WTC11 (cell line): ENCODE measurements around the gene CCM2. TPM values are rescaled to one million over a fixed set of nuclear protein-coding genes. Genes with fewer than 3 reads are reported as not detected.
A peak's percentile ranks its signal among the peaks of the same experiment; 100 is the strongest.

ENCODE experiments used
- ATAC-seq: fragments of 200-7000 bp; cut with Tn5 transposase; 2 replicates; pipeline ENCODE4 v1.10.0; 2021; ENCODE audit warnings: mild to moderate bottlenecking, moderate library complexity
- CTCF ChIA-PET: fragments of 300-600 bp; sonication (Branson Sonifier 250); formaldehyde crosslinking; loops from one replicate; lab custom pipeline; 2021; ENCODE audit warnings: antibody characterized with exemption; lab: Charles Lee
- POLR2A ChIA-PET: fragments of 350-600 bp; sonication (Branson Sonifier 250); formaldehyde crosslinking; loops from one replicate; lab custom pipeline; 2021; ENCODE audit warnings: antibody characterized with exemption; lab: Charles Lee
- DNase-seq: peaks from one replicate; pipeline ENCODE4 v3.0.0; 2021; ENCODE audit warnings: low spot score
- H3K27ac Mint-ChIP-seq: 2 replicates; pipeline ENCODE4 v1.8.0; 2021; ENCODE audit warnings: mixed read lengths
- H3K27me3 Mint-ChIP-seq: 2 replicates; pipeline ENCODE4 v1.8.0; 2021; ENCODE audit warnings: low read depth, mild to moderate bottlenecking, moderate library complexity, mixed read lengths
- H3K36me3 Mint-ChIP-seq: 2 replicates; pipeline ENCODE4 v1.8.0; 2021; ENCODE audit warnings: mixed read lengths
- H3K4me1 Mint-ChIP-seq: 2 replicates; pipeline ENCODE4 v1.8.0; 2022; ENCODE audit warnings: mixed read lengths
- H3K4me3 Mint-ChIP-seq: 2 replicates; pipeline ENCODE4 v1.8.0; 2021; ENCODE audit warnings: mild to moderate bottlenecking, moderate library complexity, mixed read lengths
- H3K9me3 Mint-ChIP-seq: 2 replicates; pipeline ENCODE4 v1.8.0; 2021; ENCODE audit warnings: mixed read lengths
- EMX1 ChIP-seq: fragments of 250-450 bp; sonication (Bioruptor Pico); IDR thresholded peaks from 2 replicates; pipeline ENCODE4 v1.8.0; 2021; ENCODE audit warnings: mild to moderate bottlenecking
- FOXJ3 ChIP-seq: sonication (generic); formaldehyde crosslinking; IDR thresholded peaks from 2 replicates; pipeline ENCODE4 v1.9.0; 2021; ENCODE audit warnings: missing genetic modification reagents, mild to moderate bottlenecking, borderline replicate concordance
- FOXP1 ChIP-seq: sonication (generic); formaldehyde crosslinking; IDR thresholded peaks from 2 replicates; pipeline ENCODE4 v1.8.0; 2022; ENCODE audit warnings: missing genetic modification reagents, mild to moderate bottlenecking, moderate library complexity, borderline replicate concordance
- GABPB1 ChIP-seq: sonication (generic); formaldehyde crosslinking; IDR thresholded peaks from 2 replicates; pipeline ENCODE4 v1.8.1; 2023; ENCODE audit warnings: mild to moderate bottlenecking, missing genetic modification reagents
- GRHL2 ChIP-seq: fragments of 250-450 bp; sonication (Bioruptor Pico); IDR thresholded peaks from 2 replicates; pipeline ENCODE4 v1.8.0; 2022; ENCODE audit warnings: mild to moderate bottlenecking, moderate library complexity; ENCODE audit not compliant: insufficient replicate concordance, severe bottlenecking
- IRF2 ChIP-seq: sonication (generic); formaldehyde crosslinking; IDR thresholded peaks from 2 replicates; pipeline ENCODE4 v1.8.0; 2022; ENCODE audit warnings: low read depth, missing genetic modification reagents, borderline replicate concordance
- JAZF1 ChIP-seq: fragments of 250-450 bp; sonication (Bioruptor Pico); IDR thresholded peaks from 2 replicates; pipeline ENCODE4 v1.9.0; 2021; ENCODE audit warnings: moderate library complexity, mild to moderate bottlenecking, inconsistent platforms
- NR2C2 ChIP-seq: sonication (generic); formaldehyde crosslinking; IDR thresholded peaks from 2 replicates; pipeline ENCODE4 v1.8.0; 2022; ENCODE audit warnings: mild to moderate bottlenecking, missing genetic modification reagents
- OVOL2 ChIP-seq: fragments of 250-450 bp; sonication (Bioruptor Pico); IDR thresholded peaks from 2 replicates; pipeline ENCODE4 v1.9.0; 2021; ENCODE audit warnings: mild to moderate bottlenecking, borderline replicate concordance
- RELA ChIP-seq: sonication (generic); formaldehyde crosslinking; IDR thresholded peaks from 2 replicates; pipeline ENCODE4 v1.8.1; 2022; ENCODE audit warnings: missing genetic modification reagents, mild to moderate bottlenecking, borderline replicate concordance
- RORB ChIP-seq: fragments of 250-450 bp; sonication (Bioruptor Pico); IDR thresholded peaks from 2 replicates; pipeline ENCODE4 v1.9.0; 2021; ENCODE audit warnings: mild to moderate bottlenecking
- SMAD4 ChIP-seq: sonication (generic); formaldehyde crosslinking; IDR thresholded peaks from 2 replicates; pipeline ENCODE4 v1.8.0; 2022; ENCODE audit warnings: mild to moderate bottlenecking, missing genetic modification reagents
- TEAD1 ChIP-seq: sonication (generic); formaldehyde crosslinking; IDR thresholded peaks from 2 replicates; pipeline ENCODE4 v1.8.0; 2022; ENCODE audit warnings: mild to moderate bottlenecking, missing genetic modification reagents
- ZNF138 ChIP-seq: sonication (generic); formaldehyde crosslinking; conservative IDR thresholded peaks from 2 replicates; pipeline ENCODE4 v1.8.1; 2022; ENCODE audit warnings: mild to moderate bottlenecking, moderate library complexity, missing genetic modification reagents
- ZNF317 ChIP-seq: sonication (generic); formaldehyde crosslinking; IDR thresholded peaks from 2 replicates; pipeline ENCODE4 v1.8.1; 2023; ENCODE audit warnings: low read depth, mild to moderate bottlenecking, moderate library complexity, missing genetic modification reagents, borderline replicate concordance
- ZNF396 ChIP-seq: fragments of 250-450 bp; sonication (Bioruptor Pico); IDR thresholded peaks from 2 replicates; pipeline ENCODE4 v1.8.0; 2021; ENCODE audit warnings: mild to moderate bottlenecking, moderate library complexity, borderline replicate concordance
- total RNA-seq: library from RNA; stranded (reverse); gene quantifications from 3 replicates; pipeline ENCODE4 v1.2.3, GENCODE V29; 2021
- TF ChIP-seq, protein P1 (sequence below): sonication (generic); formaldehyde crosslinking; IDR thresholded peaks from 2 replicates; pipeline ENCODE4 v1.8.1; 2022; ENCODE audit warnings: low read depth, mild to moderate bottlenecking, moderate library complexity, missing genetic modification reagents, borderline replicate concordance
- TF ChIP-seq, protein P2 (sequence below): sonication (generic); formaldehyde crosslinking; IDR thresholded peaks from 2 replicates; pipeline ENCODE4 v1.8.1; 2022; ENCODE audit warnings: low read depth, missing genetic modification reagents, borderline replicate concordance
- TF ChIP-seq, protein P3 (sequence below): sonication (generic); formaldehyde crosslinking; IDR thresholded peaks from 2 replicates; pipeline ENCODE4 v1.8.0; 2022; ENCODE audit warnings: mild to moderate bottlenecking, missing genetic modification reagents
- TF ChIP-seq, protein P4 (sequence below): sonication (generic); formaldehyde crosslinking; IDR thresholded peaks from 2 replicates; pipeline ENCODE4 v1.8.0; 2022; ENCODE audit warnings: mild to moderate bottlenecking, missing genetic modification reagents
- TF ChIP-seq, protein P5 (sequence below): fragments of 250-450 bp; sonication (Bioruptor Pico); conservative IDR thresholded peaks from 2 replicates; pipeline ENCODE4 v1.9.0; 2021; ENCODE audit warnings: mild to moderate bottlenecking
- TF ChIP-seq, protein P6 (sequence below): sonication (generic); formaldehyde crosslinking; IDR thresholded peaks from 2 replicates; pipeline ENCODE4 v1.8.1; 2022; ENCODE audit warnings: mild to moderate bottlenecking, missing genetic modification reagents, moderate library complexity, borderline replicate concordance
- TF ChIP-seq, protein P7 (sequence below): sonication (generic); formaldehyde crosslinking; IDR thresholded peaks from 2 replicates; pipeline ENCODE4 v1.8.1; 2022; ENCODE audit warnings: missing genetic modification reagents, borderline replicate concordance

Gene CCM2
- total RNA-seq, 1 experiment from 2014 or later, result 32.7 TPM

DNA sequence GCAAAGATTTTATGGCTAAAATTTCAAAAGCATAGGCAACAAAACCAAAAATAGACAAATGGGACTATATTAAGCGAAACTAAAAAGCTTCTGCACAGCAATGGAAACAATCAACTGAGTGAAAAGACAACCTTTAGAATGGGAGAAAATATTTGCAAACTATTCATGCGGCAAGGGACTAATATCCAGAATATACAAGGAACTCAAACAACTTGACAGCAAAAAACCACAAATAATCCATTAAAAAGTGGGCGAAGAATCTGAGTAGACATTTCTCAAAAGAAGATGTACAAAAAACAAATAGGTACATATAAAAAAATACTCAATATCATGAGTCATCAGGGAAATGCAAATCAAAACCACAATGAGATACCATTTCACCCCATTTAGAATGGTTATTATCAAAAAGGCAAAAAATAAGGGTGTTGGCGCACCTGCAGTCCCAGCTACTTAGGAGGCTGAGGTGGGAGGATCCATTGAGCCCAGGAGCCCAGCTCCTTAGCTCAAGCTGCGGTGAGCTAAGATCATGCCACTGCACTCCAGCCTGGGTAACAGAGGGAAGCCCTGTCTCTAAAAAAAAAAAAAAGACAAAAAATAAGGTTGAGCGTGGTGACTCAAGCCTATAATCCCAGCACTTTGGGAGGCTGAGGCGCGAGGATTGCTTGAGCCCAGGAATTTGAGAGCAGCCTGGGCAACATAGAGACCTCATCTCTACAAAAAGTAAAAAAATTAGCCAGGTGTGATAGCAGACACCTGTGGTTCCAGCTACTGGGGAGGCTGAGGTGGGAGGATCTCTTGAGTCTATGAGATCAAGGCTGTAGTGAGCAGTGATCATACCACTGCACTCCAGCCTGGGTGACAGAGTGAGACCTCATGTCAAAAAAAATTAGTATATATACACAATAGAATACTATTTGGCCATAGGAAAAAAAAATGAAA is 4.2 kb upstream of the CCM2 start:
- CTCF ChIA-PET, result no interaction called here

DNA sequence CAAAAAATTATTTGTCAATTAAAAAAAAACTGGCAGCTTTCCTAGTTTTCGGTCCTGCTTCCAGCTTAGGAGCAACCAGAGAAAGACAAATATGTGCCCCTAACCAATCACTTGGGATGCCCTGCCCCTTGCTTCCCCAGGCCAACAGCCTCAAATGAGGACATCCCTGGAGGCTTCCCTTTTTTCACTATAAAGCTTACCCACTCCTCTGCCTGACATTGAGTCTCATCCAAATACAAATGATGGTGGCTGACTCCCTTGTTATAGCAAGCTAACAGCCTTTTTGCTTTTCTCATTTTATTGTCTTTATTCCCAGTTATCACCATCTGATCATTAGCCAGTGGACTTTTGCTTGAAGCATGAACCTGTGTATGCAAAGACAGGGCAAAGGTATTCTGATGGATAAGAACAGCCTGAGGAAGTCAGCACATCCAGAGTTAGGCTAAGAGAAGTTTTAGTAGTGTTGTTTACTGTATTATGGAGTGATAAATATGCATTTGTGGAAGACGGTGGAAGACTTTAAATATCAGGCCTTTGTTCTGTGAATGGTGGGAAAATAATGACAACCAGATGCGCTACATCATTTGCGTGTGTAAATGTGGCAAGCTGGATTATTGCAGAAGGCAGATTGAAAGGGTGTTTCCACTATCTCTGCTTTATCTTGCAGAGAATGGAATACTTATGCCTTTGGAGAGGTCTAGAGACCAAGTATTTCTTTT is 1.7 kb upstream of the CCM2 start:
- ATAC-seq, result no peak
- no peaks in the 10 kb centered on the region for H3K27me3 Mint-ChIP-seq
- peak overlapping the region; percentile 4; the same call in 1 of the 2 replicates for H3K27ac Mint-ChIP-seq
- peaks cover 13% of the 10 kb centered on the region for H3K4me1 Mint-ChIP-seq
- DNase-seq, result no peak
- H3K9me3 Mint-ChIP-seq, result no peaks in the 10 kb centered on the region
- H3K36me3 Mint-ChIP-seq, result no peaks in the 10 kb centered on the region
- ChIA-PET CTCF (interaction anchor here (1.0 to 2.0 kb wide), 2 partner anchors 16 to 104 kb away, joined by 4 to 10 read pairs; no protein-coding TSS in a partner anchor), POLR2A (interaction anchor here (0.7 kb wide), 1 partner anchor 13 kb away, joined by 3 read pairs; no protein-coding TSS in a partner anchor)
- H3K4me3 Mint-ChIP-seq, result peak overlapping the region; percentile 93
- TF ChIP-seq RELA (CRISPR knock-in tag) (no peak), NR2C2 (CRISPR knock-in tag) (no peak), ZNF317 (CRISPR knock-in tag) (no peak), ZNF396 (CRISPR knock-in tag) (no peak), ZNF138 (CRISPR knock-in tag) (no peak), EMX1 (CRISPR knock-in tag) (no peak), TEAD1 (no peak)
- TF ChIP-seq, protein P1, sequence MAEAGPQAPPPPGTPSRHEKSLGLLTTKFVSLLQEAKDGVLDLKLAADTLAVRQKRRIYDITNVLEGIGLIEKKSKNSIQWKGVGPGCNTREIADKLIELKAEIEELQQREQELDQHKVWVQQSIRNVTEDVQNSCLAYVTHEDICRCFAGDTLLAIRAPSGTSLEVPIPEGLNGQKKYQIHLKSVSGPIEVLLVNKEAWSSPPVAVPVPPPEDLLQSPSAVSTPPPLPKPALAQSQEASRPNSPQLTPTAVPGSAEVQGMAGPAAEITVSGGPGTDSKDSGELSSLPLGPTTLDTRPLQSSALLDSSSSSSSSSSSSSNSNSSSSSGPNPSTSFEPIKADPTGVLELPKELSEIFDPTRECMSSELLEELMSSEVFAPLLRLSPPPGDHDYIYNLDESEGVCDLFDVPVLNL (CRISPR knock-in tag), result no peak
- TF ChIP-seq, protein P2, sequence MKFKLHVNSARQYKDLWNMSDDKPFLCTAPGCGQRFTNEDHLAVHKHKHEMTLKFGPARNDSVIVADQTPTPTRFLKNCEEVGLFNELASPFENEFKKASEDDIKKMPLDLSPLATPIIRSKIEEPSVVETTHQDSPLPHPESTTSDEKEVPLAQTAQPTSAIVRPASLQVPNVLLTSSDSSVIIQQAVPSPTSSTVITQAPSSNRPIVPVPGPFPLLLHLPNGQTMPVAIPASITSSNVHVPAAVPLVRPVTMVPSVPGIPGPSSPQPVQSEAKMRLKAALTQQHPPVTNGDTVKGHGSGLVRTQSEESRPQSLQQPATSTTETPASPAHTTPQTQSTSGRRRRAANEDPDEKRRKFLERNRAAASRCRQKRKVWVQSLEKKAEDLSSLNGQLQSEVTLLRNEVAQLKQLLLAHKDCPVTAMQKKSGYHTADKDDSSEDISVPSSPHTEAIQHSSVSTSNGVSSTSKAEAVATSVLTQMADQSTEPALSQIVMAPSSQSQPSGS (CRISPR knock-in tag), result no peak
- TF ChIP-seq, protein P3, sequence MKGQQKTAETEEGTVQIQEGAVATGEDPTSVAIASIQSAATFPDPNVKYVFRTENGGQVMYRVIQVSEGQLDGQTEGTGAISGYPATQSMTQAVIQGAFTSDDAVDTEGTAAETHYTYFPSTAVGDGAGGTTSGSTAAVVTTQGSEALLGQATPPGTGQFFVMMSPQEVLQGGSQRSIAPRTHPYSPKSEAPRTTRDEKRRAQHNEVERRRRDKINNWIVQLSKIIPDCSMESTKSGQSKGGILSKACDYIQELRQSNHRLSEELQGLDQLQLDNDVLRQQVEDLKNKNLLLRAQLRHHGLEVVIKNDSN, result no peak
- TF ChIP-seq, protein P4, sequence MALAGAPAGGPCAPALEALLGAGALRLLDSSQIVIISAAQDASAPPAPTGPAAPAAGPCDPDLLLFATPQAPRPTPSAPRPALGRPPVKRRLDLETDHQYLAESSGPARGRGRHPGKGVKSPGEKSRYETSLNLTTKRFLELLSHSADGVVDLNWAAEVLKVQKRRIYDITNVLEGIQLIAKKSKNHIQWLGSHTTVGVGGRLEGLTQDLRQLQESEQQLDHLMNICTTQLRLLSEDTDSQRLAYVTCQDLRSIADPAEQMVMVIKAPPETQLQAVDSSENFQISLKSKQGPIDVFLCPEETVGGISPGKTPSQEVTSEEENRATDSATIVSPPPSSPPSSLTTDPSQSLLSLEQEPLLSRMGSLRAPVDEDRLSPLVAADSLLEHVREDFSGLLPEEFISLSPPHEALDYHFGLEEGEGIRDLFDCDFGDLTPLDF (CRISPR knock-in tag), result no peak
- TF ChIP-seq, protein P5, sequence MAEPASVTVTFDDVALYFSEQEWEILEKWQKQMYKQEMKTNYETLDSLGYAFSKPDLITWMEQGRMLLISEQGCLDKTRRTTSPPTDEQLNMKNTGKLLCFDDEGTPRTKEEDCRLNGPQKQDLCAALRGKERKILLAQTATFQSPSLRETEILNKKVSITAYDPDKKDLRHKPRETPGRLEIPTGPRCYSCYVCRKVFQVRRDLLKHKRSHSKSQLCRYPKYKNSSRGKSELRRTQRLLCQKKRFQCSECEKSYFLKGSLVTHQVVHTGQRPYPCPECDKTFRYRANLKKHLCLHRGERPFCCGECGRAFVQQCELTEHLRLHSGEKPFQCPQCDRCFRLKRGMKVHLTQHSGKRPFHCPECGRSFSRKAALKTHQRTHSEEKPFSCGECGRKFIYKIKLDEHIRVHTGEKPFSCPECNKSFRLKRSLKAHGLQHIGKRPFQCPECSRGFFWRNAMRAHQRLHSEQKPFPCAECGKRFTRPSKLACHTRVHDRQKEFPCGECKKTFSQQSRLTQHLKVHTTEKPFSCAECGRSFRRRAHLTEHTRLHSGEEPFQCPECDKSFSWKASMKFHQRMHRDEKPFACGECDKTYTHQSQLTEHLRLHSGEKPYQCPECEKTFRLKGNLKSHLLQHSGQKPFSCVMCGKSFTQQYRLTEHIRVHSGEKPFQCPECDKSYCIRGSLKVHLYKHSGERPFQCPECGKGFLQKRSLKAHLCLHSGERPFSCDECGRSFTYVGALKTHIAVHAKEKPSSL (CRISPR knock-in tag), result no peak
- TF ChIP-seq, protein P6, sequence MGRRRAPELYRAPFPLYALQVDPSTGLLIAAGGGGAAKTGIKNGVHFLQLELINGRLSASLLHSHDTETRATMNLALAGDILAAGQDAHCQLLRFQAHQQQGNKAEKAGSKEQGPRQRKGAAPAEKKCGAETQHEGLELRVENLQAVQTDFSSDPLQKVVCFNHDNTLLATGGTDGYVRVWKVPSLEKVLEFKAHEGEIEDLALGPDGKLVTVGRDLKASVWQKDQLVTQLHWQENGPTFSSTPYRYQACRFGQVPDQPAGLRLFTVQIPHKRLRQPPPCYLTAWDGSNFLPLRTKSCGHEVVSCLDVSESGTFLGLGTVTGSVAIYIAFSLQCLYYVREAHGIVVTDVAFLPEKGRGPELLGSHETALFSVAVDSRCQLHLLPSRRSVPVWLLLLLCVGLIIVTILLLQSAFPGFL (CRISPR knock-in tag), result no peak

More for the DNA sequence above, 4.2 kb upstream of the CCM2 start:
- H3K27me3 Mint-ChIP-seq, result no peaks in the 10 kb centered on the region
- H3K4me1 Mint-ChIP-seq, result peaks cover 4% of the 10 kb centered on the region
- no peak overlapping the region for H3K27ac Mint-ChIP-seq
- no peak for DNase-seq
- no peak for ATAC-seq
- TF ChIP-seq FOXP1 (CRISPR knock-in tag) (no peak), FOXJ3 (CRISPR knock-in tag) (no peak), TEAD1 (no peak), JAZF1 (no peak), RORB (CRISPR knock-in tag) (no peak), IRF2 (CRISPR knock-in tag) (no peak), SMAD4 (CRISPR knock-in tag) (no peak), OVOL2 (no peak), GRHL2 (no peak), EMX1 (CRISPR knock-in tag) (no peak), GABPB1 (CRISPR knock-in tag) (no peak)
- TF ChIP-seq, protein P7, sequence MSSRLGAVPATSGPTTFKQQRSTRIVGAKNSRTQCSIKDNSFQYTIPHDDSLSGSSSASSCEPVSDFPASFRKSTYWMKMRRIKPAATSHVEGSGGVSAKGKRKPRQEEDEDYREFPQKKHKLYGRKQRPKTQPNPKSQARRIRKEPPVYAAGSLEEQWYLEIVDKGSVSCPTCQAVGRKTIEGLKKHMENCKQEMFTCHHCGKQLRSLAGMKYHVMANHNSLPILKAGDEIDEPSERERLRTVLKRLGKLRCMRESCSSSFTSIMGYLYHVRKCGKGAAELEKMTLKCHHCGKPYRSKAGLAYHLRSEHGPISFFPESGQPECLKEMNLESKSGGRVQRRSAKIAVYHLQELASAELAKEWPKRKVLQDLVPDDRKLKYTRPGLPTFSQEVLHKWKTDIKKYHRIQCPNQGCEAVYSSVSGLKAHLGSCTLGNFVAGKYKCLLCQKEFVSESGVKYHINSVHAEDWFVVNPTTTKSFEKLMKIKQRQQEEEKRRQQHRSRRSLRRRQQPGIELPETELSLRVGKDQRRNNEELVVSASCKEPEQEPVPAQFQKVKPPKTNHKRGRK, result no peak
- TF ChIP-seq, protein P4 (CRISPR knock-in tag), result no peak
- no peak overlapping the region for H3K4me3 Mint-ChIP-seq
- POLR2A ChIA-PET, result no interaction called here
- peaks cover 11% of the 10 kb centered on the region for H3K36me3 Mint-ChIP-seq
- peaks cover 5% of the 10 kb centered on the region for H3K9me3 Mint-ChIP-seq
